K562 treated with DMSO at 1 percent for 12 hours (cell line): Measurements from ENCODE around the gene IMPACT. TPM values are rescaled to one million over a fixed set of nuclear protein-coding genes. Genes with fewer than 3 reads are reported as not detected.

ENCODE experiments used
- total RNA-seq: library from RNA; unstranded; fragments of 300-600 nt; gene quantifications from 2 replicates; pipeline ENCODE4 v1.2.3, GENCODE V29; 2022; ENCODE audit not compliant: insufficient read depth

Gene IMPACT
- total RNA-seq, result 2.8 and 8.2 TPM in 2 replicates

DNA sequence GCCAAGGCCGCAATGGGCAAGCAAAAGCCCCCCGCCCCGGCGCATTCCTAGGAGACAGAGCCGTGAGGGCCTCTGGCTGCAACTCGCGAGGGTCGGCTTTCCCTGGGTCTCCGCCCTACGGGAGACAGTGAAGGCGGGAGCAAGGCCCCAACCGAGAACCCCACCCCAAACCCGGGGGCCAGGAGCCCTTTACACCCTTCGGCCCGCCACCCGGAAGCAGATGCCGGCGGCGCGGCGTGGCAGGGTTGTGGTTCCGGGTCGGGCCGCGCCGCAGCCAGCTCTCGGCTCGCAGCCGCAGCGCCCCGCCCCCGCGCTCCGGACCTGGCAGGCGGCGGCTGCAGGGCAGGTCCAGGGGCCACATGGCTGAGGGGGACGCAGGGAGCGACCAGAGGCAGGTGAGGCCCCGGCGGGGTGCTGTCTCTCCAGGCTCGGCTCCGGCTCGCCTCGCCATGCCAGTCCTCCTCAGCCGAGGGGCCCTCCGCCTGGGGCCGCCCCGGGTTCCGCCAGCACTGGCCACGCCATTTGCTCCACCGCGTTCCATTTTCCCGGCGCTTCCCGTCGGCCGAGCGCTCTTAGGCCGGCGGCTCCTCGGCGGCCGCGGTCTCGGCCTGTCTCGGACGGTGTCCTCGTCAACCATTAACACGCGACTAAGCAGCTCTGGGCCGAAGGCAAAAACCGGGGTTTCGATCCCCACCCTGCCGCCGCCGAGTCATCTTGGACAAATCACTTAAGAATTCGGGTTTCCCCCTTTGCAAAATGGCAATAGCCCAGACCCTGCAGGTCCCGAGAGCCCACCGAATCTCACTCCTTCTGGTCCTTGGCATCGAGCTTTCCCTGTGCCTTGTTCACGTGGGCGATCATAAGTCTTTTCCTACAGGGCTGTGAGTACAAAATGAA is at the start of gene IMPACT:
IMPACT (plus strand) TSS at position 273 of the 897 bp plus-strand sequence; CDS start at position 360, 87 bp downstream.

DNA sequence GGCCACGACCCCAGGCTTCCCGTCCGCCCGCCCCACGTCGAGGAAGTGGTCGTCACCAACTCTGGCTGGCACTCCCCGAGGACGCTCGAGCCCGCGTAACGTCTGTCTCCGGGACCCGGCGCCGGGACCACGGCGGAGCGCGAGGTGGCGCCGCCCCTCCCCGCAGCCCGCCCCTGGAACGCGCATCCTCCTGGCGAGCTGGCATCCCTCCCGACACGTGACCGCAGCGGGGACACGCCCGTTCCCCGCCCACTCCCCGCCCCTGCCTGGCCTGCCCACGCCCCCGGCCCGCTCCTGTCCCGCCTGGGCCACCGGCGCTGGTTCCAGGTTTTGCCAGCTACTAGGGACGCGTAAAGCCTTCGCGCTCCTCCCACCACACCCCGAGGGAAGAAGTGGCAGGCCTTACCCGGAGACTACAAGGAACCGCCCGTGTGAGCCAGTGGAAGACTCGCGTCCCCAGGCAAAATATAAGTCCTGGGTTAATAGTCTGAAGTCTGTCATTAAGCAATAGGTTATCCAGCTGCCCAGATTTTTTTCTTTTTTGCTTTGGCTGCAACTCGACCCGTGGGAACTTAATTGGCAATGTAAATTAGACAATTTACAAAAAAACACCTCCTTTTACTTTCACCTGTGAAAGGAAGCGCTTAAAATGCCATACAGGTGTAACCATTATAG is 28.6 kb upstream of the IMPACT start, which contains the start of gene OSBPL1A:
OSBPL1A (minus strand) TSS at position 131 of the 675 bp plus-strand sequence. CDS start 20,291 bp downstream, outside the sequence.

GRCh38 chr18:24460388-24460787 is 33.9 kb downstream of the IMPACT start, which contains the start of gene HRH4:
HRH4 (plus strand) TSS chr18:24460637; CDS start chr18:24460729, 92 bp downstream.

Other genes with a start within 250 kb of the IMPACT start
- not detected in 2 replicates for gene OSBPL1A, start 28.8 kb upstream of the IMPACT start, total RNA-seq
- not detected in 2 replicates for gene HRH4, start 34.0 kb downstream of the IMPACT start, total RNA-seq